ENCODE data around the gene SSTR4.

The SSTR4 gene

GRCh38 chr20:23003077-23003635 lies 32.0 kb upstream of the SSTR4 start:
- Histone ChIP-seq H3K9ac (ENCODE audit: low read depth in 1 of 2, low read length in 2 of 2) (no peak overlapping the region), H3K36me3 (ENCODE audit: control insufficient read depth in 1 of 2, insufficient read depth in 2 of 2, low read length in 2 of 2) (no peaks in the 10 kb centered on the region), H3K9me3 (ENCODE audit: control insufficient read depth in 1 of 2, low read length in 2 of 2) (no peaks in the 10 kb centered on the region), H3K4me1 (ENCODE audit: control insufficient read depth in 1 of 2, insufficient read depth in 2 of 2, low read length in 2 of 2) (no peaks in the 10 kb centered on the region), H3K4me3 (ENCODE audit: low read depth in 1 of 2, low read length in 2 of 2) (no peak overlapping the region), H3K27me3 (ENCODE audit: control insufficient read depth in 1 of 2, insufficient read depth in 2 of 2, low read length in 2 of 2) (no peaks in the 10 kb centered on the region), H3K27ac (ENCODE audit: low read depth, low read length) (no peak overlapping the region)

- Histone ChIP-seq H3K4me3 (ENCODE audit: low read depth in 1 of 2, low read length in 2 of 2) (no peak overlapping the region), H3K27me3 (ENCODE audit: control insufficient read depth in 1 of 2, insufficient read depth in 2 of 2, low read length in 2 of 2) (no peaks in the 10 kb centered on the region), H3K9ac (ENCODE audit: low read depth in 1 of 2, low read length in 2 of 2) (no peak overlapping the region), H3K9me3 (ENCODE audit: control insufficient read depth in 1 of 2, low read length in 2 of 2) (no peaks in the 10 kb centered on the region), H3K4me1 (ENCODE audit: control insufficient read depth in 1 of 2, insufficient read depth in 2 of 2, low read length in 2 of 2) (no peaks in the 10 kb centered on the region), H3K27ac (ENCODE audit: low read depth, low read length) (no peak overlapping the region), H3K36me3 (ENCODE audit: control insufficient read depth in 1 of 2, insufficient read depth in 2 of 2, low read length in 2 of 2) (no peaks in the 10 kb centered on the region)
These were observed 31.1 kb upstream of the SSTR4 start for GRCh38 chr20:23003881-23004460.

GRCh38 chr20:23005776-23006175 lies 29.3 kb upstream of the SSTR4 start:
- Histone ChIP-seq H3K36me3 (ENCODE audit: control insufficient read depth in 1 of 2, insufficient read depth in 2 of 2, low read length in 2 of 2) (no peaks in the 10 kb centered on the region), H3K4me1 (ENCODE audit: control insufficient read depth in 1 of 2, insufficient read depth in 2 of 2, low read length in 2 of 2) (no peaks in the 10 kb centered on the region), H3K9me3 (ENCODE audit: control insufficient read depth in 1 of 2, low read length in 2 of 2) (no peaks in the 10 kb centered on the region), H3K27me3 (ENCODE audit: control insufficient read depth in 1 of 2, insufficient read depth in 2 of 2, low read length in 2 of 2) (no peaks in the 10 kb centered on the region), H3K27ac (ENCODE audit: low read depth, low read length) (no peak overlapping the region), H3K4me3 (ENCODE audit: low read depth in 1 of 2, low read length in 2 of 2) (no peak overlapping the region), H3K9ac (ENCODE audit: low read depth in 1 of 2, low read length in 2 of 2) (no peak overlapping the region)

GRCh38 chr20:23007462-23007861 lies 27.6 kb upstream of the SSTR4 start:
- no peaks in the 10 kb centered on the region for H3K4me1 ChIP-seq (ENCODE audit: control insufficient read depth in 1 of 2, insufficient read depth in 2 of 2, low read length in 2 of 2)
- no peaks in the 10 kb centered on the region for H3K27me3 ChIP-seq (ENCODE audit: control insufficient read depth in 1 of 2, insufficient read depth in 2 of 2, low read length in 2 of 2)
- H3K9me3 ChIP-seq (ENCODE audit: control insufficient read depth in 1 of 2, low read length in 2 of 2), result no peaks in the 10 kb centered on the region
- no peaks in the 10 kb centered on the region for H3K36me3 ChIP-seq (ENCODE audit: control insufficient read depth in 1 of 2, insufficient read depth in 2 of 2, low read length in 2 of 2)
- H3K4me3 ChIP-seq (ENCODE audit: low read depth in 1 of 2, low read length in 2 of 2), result no peak overlapping the region
- no peak overlapping the region for H3K27ac ChIP-seq (ENCODE audit: low read depth, low read length)
- H3K9ac ChIP-seq (ENCODE audit: low read depth in 1 of 2, low read length in 2 of 2), result no peak overlapping the region

GRCh38 chr20:23007886-23008655 lies 27.0 kb upstream of the SSTR4 start:
- no peak overlapping the region for H3K4me3 ChIP-seq (ENCODE audit: low read depth in 1 of 2, low read length in 2 of 2)
- H3K9me3 ChIP-seq (ENCODE audit: control insufficient read depth in 1 of 2, low read length in 2 of 2), result no peaks in the 10 kb centered on the region
- no peaks in the 10 kb centered on the region for H3K36me3 ChIP-seq (ENCODE audit: control insufficient read depth in 1 of 2, insufficient read depth in 2 of 2, low read length in 2 of 2)
- no peak overlapping the region for H3K9ac ChIP-seq (ENCODE audit: low read depth in 1 of 2, low read length in 2 of 2)
- no peaks in the 10 kb centered on the region for H3K27me3 ChIP-seq (ENCODE audit: control insufficient read depth in 1 of 2, insufficient read depth in 2 of 2, low read length in 2 of 2)
- H3K4me1 ChIP-seq (ENCODE audit: control insufficient read depth in 1 of 2, insufficient read depth in 2 of 2, low read length in 2 of 2), result no peaks in the 10 kb centered on the region
- H3K27ac ChIP-seq (ENCODE audit: low read depth, low read length), result no peak overlapping the region

- H3K4me1 ChIP-seq (ENCODE audit: control insufficient read depth in 1 of 2, insufficient read depth in 2 of 2, low read length in 2 of 2), result no peaks in the 10 kb centered on the region
- H3K9ac ChIP-seq (ENCODE audit: low read depth in 1 of 2, low read length in 2 of 2), result no peak overlapping the region
- no peaks in the 10 kb centered on the region for H3K36me3 ChIP-seq (ENCODE audit: control insufficient read depth in 1 of 2, insufficient read depth in 2 of 2, low read length in 2 of 2)
- no peak overlapping the region for H3K4me3 ChIP-seq (ENCODE audit: low read depth in 1 of 2, low read length in 2 of 2)
- no peaks in the 10 kb centered on the region for H3K27me3 ChIP-seq (ENCODE audit: control insufficient read depth in 1 of 2, insufficient read depth in 2 of 2, low read length in 2 of 2)
- no peak overlapping the region for H3K27ac ChIP-seq (ENCODE audit: low read depth, low read length)
- H3K9me3 ChIP-seq (ENCODE audit: control insufficient read depth in 1 of 2, low read length in 2 of 2), result no peaks in the 10 kb centered on the region
These were observed 26.4 kb upstream of the SSTR4 start for GRCh38 chr20:23008667-23009066.

GRCh38 chr20:23009636-23010035 lies 25.5 kb upstream of the SSTR4 start:
- H3K36me3 ChIP-seq (ENCODE audit: control insufficient read depth in 1 of 2, insufficient read depth in 2 of 2, low read length in 2 of 2), result no peaks in the 10 kb centered on the region
- H3K4me3 ChIP-seq (ENCODE audit: low read depth in 1 of 2, low read length in 2 of 2), result no peak overlapping the region
- no peaks in the 10 kb centered on the region for H3K9me3 ChIP-seq (ENCODE audit: control insufficient read depth in 1 of 2, low read length in 2 of 2)
- no peak overlapping the region for H3K27ac ChIP-seq (ENCODE audit: low read depth, low read length)
- no peaks in the 10 kb centered on the region for H3K27me3 ChIP-seq (ENCODE audit: control insufficient read depth in 1 of 2, insufficient read depth in 2 of 2, low read length in 2 of 2)
- H3K4me1 ChIP-seq (ENCODE audit: control insufficient read depth in 1 of 2, insufficient read depth in 2 of 2, low read length in 2 of 2), result no peaks in the 10 kb centered on the region
- no peak overlapping the region for H3K9ac ChIP-seq (ENCODE audit: low read depth in 1 of 2, low read length in 2 of 2)

- H3K4me3 ChIP-seq (ENCODE audit: low read depth in 1 of 2, low read length in 2 of 2), result no peak overlapping the region
- H3K9ac ChIP-seq (ENCODE audit: low read depth in 1 of 2, low read length in 2 of 2), result no peak overlapping the region
- no peaks in the 10 kb centered on the region for H3K4me1 ChIP-seq (ENCODE audit: control insufficient read depth in 1 of 2, insufficient read depth in 2 of 2, low read length in 2 of 2)
- H3K36me3 ChIP-seq (ENCODE audit: control insufficient read depth in 1 of 2, insufficient read depth in 2 of 2, low read length in 2 of 2), result no peaks in the 10 kb centered on the region
- no peak overlapping the region for H3K27ac ChIP-seq (ENCODE audit: low read depth, low read length)
- no peaks in the 10 kb centered on the region for H3K9me3 ChIP-seq (ENCODE audit: control insufficient read depth in 1 of 2, low read length in 2 of 2)
- no peaks in the 10 kb centered on the region for H3K27me3 ChIP-seq (ENCODE audit: control insufficient read depth in 1 of 2, insufficient read depth in 2 of 2, low read length in 2 of 2)
These were observed 25.0 kb upstream of the SSTR4 start for GRCh38 chr20:23010096-23010495.

GRCh38 chr20:23011008-23011721 lies 23.9 kb upstream of the SSTR4 start:
- no peaks in the 10 kb centered on the region for H3K27me3 ChIP-seq (ENCODE audit: control insufficient read depth in 1 of 2, insufficient read depth in 2 of 2, low read length in 2 of 2)
- no peaks in the 10 kb centered on the region for H3K9me3 ChIP-seq (ENCODE audit: control insufficient read depth in 1 of 2, low read length in 2 of 2)
- H3K9ac ChIP-seq (ENCODE audit: low read depth in 1 of 2, low read length in 2 of 2), result no peak overlapping the region
- no peaks in the 10 kb centered on the region for H3K4me1 ChIP-seq (ENCODE audit: control insufficient read depth in 1 of 2, insufficient read depth in 2 of 2, low read length in 2 of 2)
- H3K27ac ChIP-seq (ENCODE audit: low read depth, low read length), result no peak overlapping the region
- H3K36me3 ChIP-seq (ENCODE audit: control insufficient read depth in 1 of 2, insufficient read depth in 2 of 2, low read length in 2 of 2), result no peaks in the 10 kb centered on the region
- H3K4me3 ChIP-seq (ENCODE audit: low read depth in 1 of 2, low read length in 2 of 2), result no peak overlapping the region

GRCh38 chr20:23013429-23013828 lies 21.7 kb upstream of the SSTR4 start:
- H3K9me3 ChIP-seq (ENCODE audit: control insufficient read depth in 1 of 2, low read length in 2 of 2), result no peaks in the 10 kb centered on the region
- no peaks in the 10 kb centered on the region for H3K4me1 ChIP-seq (ENCODE audit: control insufficient read depth in 1 of 2, insufficient read depth in 2 of 2, low read length in 2 of 2)
- H3K36me3 ChIP-seq (ENCODE audit: control insufficient read depth in 1 of 2, insufficient read depth in 2 of 2, low read length in 2 of 2), result no peaks in the 10 kb centered on the region
- H3K27me3 ChIP-seq (ENCODE audit: control insufficient read depth in 1 of 2, insufficient read depth in 2 of 2, low read length in 2 of 2), result no peaks in the 10 kb centered on the region
- H3K27ac ChIP-seq (ENCODE audit: low read depth, low read length), result no peak overlapping the region
- H3K4me3 ChIP-seq (ENCODE audit: low read depth in 1 of 2, low read length in 2 of 2), result no peak overlapping the region
- no peak overlapping the region for H3K9ac ChIP-seq (ENCODE audit: low read depth in 1 of 2, low read length in 2 of 2)

Measured in duodenal mucosa (tissue), 2 donors.